Fibroblast of lung (primary cell): ENCODE results near the gene LHFPL2. TPM values are rescaled to one million over a fixed set of nuclear protein-coding genes. Genes with fewer than 3 reads are reported as not detected.

Experiments
- DNase-seq, 2 donors: peaks; one replicate each; pipeline versions ENCODE4 v3.0.0 to v3.0.0-alpha.2; 2010; ENCODE audit warnings: low read depth in 2 of 2
- H2AFZ ChIP-seq: 2 replicates; pipeline ENCODE4 v1.5.1; 2012; ENCODE audit warnings: low read length, control low read depth, inconsistent platforms
- H3K27ac ChIP-seq: 2 replicates; pipeline ENCODE4 v1.5.1; 2011; ENCODE audit warnings: low read length, control low read depth; ENCODE audit not compliant: insufficient read depth
- H3K27me3 ChIP-seq: 2 replicates; pipeline ENCODE4 v1.5.1; 2011; ENCODE audit warnings: mild to moderate bottlenecking, low read length; ENCODE audit not compliant: control insufficient read depth, insufficient read depth
- H3K36me3 ChIP-seq: 2 replicates; pipeline ENCODE4 v1.5.1; 2011; ENCODE audit warnings: low read length; ENCODE audit not compliant: control insufficient read depth, insufficient read depth
- H3K4me1 ChIP-seq: 2 replicates; pipeline ENCODE4 v1.5.1; 2011; ENCODE audit warnings: low read length; ENCODE audit not compliant: control insufficient read depth, insufficient read depth; ENCODE audit errors: extremely low read depth
- H3K4me2 ChIP-seq: 2 replicates; pipeline ENCODE4 v1.5.1; 2011; ENCODE audit warnings: low read length, control low read depth; ENCODE audit not compliant: insufficient read depth; ENCODE audit errors: extremely low read depth
- H3K4me3 ChIP-seq, 4 experiments: fragments of 200-600 bp in 1 of 4; sonication (generic) in 1 of 4; replicated peaks in 1 of 4; 2 replicates each; pipeline ENCODE4 v1.5.1; 2011 to 2016; ENCODE audit warnings: low read length in 4 of 4, low read depth in 3 of 4, mild to moderate bottlenecking in 3 of 4, control low read depth in 2 of 4, inconsistent platforms in 1 of 4, mixed read lengths in 1 of 4; ENCODE audit not compliant: insufficient read depth in 1 of 4; ENCODE audit errors: control extremely low read depth in 1 of 4
- H3K79me2 ChIP-seq: 2 replicates; pipeline ENCODE4 v1.5.1; 2012; ENCODE audit warnings: mild to moderate bottlenecking, low read length, inconsistent platforms; ENCODE audit not compliant: control insufficient read depth, insufficient read depth
- H3K9ac ChIP-seq: 2 replicates; pipeline ENCODE4 v1.5.1; 2011; ENCODE audit warnings: mild to moderate bottlenecking, low read length, control low read depth; ENCODE audit not compliant: insufficient read depth
- H3K9me3 ChIP-seq: 2 replicates; pipeline ENCODE4 v1.5.1; 2012; ENCODE audit warnings: low read depth, low read length; ENCODE audit not compliant: control insufficient read depth, insufficient read depth
- H4K20me1 ChIP-seq: 2 replicates; pipeline ENCODE4 v1.5.1; 2011; ENCODE audit warnings: low read length; ENCODE audit not compliant: control insufficient read depth, insufficient read depth; ENCODE audit errors: extremely low read depth
- CTCF ChIP-seq, 2 donors: IDR thresholded peaks in 1 of 2; conservative IDR thresholded peaks in 1 of 2; 1 replicate in 1 of 2; 2 replicates in 1 of 2; pipeline ENCODE4 v1.5.1; 2011 to 2012; ENCODE audit warnings: low read length in 2 of 2, control low read depth in 1 of 2, inconsistent platforms in 1 of 2, low read depth in 1 of 2, mild to moderate bottlenecking in 1 of 2
- EZH2 ChIP-seq: IDR thresholded peaks from 2 replicates; pipeline ENCODE4 v1.5.1; 2012; ENCODE audit warnings: low read length, control low read depth, mild to moderate bottlenecking; ENCODE audit errors: missing control alignments
- polyA plus RNA-seq, 2 donors: library from polyadenylated mRNA; depleted of rRNA in 1 of 2; stranded (reverse) in 1 of 2; unstranded in 1 of 2; fragments of >200 nt; gene quantifications; 2 replicates each; pipeline ENCODE4 v1.2.1, GENCODE V29; 2011 to 2012; ENCODE audit warnings: missing spikeins in 1 of 2
- total RNA-seq: library from RNA; depleted of rRNA; stranded (reverse); fragments of >200 nt; gene quantifications from 2 replicates; pipeline ENCODE4 v1.2.1, GENCODE V29; 2014

Gene LHFPL2
- total and polyA plus RNA-seq, 2 donors (not counting 1 experiment from before 2014, with no cell fraction given) = 13.7 to 51.4 TPM

- Histone ChIP-seq H3K9ac (no peak overlapping the region), H3K79me2 (no peaks in the 10 kb centered on the region), H3K27ac (no peak overlapping the region), H3K36me3 (no peaks in the 10 kb centered on the region), H3K4me1 (no peaks in the 10 kb centered on the region), H3K4me3 (no peak overlapping the region), H2AFZ (no peak overlapping the region), H4K20me1 (no peaks in the 10 kb centered on the region), H3K4me2 (no peak overlapping the region), H3K27me3 (no peaks in the 10 kb centered on the region), H3K9me3 (no peaks in the 10 kb centered on the region)
- DNase-seq = no peak
- no peak for TF ChIP-seq CTCF (conservative IDR thresholded peaks at IDR 0.05 in 1 of 2, IDR thresholded peaks at IDR 0.05 in 1 of 2; ENCODE audit: low read depth in 1 of 2, low read length in 2 of 2)
- no peak for TF ChIP-seq EZH2
Observed at GRCh38 chr5:78672154-78672553, 23.6 kb upstream of the LHFPL2 start.

- H2AFZ ChIP-seq = no peak overlapping the region
- peak; percentile 32 to 74 for DNase-seq
- no peak overlapping the region for H3K4me2 ChIP-seq
- no peaks in the 10 kb centered on the region for H3K79me2 ChIP-seq
- H3K36me3 ChIP-seq = no peaks in the 10 kb centered on the region
- no peak overlapping the region for H3K27ac ChIP-seq
- no peaks in the 10 kb centered on the region for H3K4me1 ChIP-seq
- no peak overlapping the region for H3K4me3 ChIP-seq
- no peaks in the 10 kb centered on the region for H4K20me1 ChIP-seq
- TF ChIP-seq EZH2 (no peak), CTCF (conservative IDR thresholded peaks at IDR 0.05 in 1 of 2, IDR thresholded peaks at IDR 0.05 in 1 of 2; ENCODE audit: low read depth in 1 of 2, low read length in 2 of 2) (no peak)
- no peaks in the 10 kb centered on the region for H3K27me3 ChIP-seq
- H3K9me3 ChIP-seq = no peaks in the 10 kb centered on the region
- no peak overlapping the region for H3K9ac ChIP-seq
Observed at GRCh38 chr5:78671609-78672008, 23.0 kb upstream of the LHFPL2 start.

DNA sequence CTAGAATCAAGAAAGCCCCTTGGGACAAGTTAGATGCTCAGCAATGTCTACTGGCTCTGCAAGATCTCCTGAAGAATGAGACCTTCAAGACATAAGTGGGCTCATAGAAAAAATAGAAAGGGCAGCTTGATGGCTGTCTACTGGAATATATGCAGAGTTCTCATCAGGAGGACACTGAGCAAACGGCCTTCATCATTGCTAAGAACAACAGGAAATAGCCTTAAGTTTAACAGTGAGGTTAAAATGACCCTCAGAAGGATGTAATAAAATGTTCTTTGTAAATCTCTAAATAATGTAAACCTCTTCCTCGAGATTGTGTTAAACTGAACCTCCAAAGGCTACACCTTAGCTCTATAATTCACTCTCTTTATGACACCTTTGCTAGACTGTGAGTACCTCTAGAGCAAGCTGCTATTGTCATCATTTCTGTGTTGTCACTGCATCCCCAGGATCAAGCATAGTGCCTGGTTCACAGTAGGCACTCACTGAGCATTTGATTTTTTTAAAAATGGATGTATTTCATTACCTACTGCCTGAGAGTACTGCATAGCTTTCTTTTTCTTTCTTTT lies 22.2 kb upstream of the LHFPL2 start:
- H3K36me3 ChIP-seq = no peaks in the 10 kb centered on the region
- no peak overlapping the region for H2AFZ ChIP-seq
- H4K20me1 ChIP-seq = no peaks in the 10 kb centered on the region
- no peak overlapping the region for H3K4me2 ChIP-seq
- no peaks in the 10 kb centered on the region for H3K4me1 ChIP-seq
- no peak overlapping the region for H3K4me3 ChIP-seq
- H3K27me3 ChIP-seq = no peaks in the 10 kb centered on the region
- H3K79me2 ChIP-seq = no peaks in the 10 kb centered on the region
- TF ChIP-seq EZH2 (no peak), CTCF (conservative IDR thresholded peaks at IDR 0.05 in 1 of 2, IDR thresholded peaks at IDR 0.05 in 1 of 2; ENCODE audit: low read depth in 1 of 2, low read length in 2 of 2) (no peak)
- no peak overlapping the region for H3K9ac ChIP-seq
- DNase-seq = no peak
- no peak overlapping the region for H3K27ac ChIP-seq
- H3K9me3 ChIP-seq = no peaks in the 10 kb centered on the region
